ENCODE results near the gene PTCH1.

DNA sequence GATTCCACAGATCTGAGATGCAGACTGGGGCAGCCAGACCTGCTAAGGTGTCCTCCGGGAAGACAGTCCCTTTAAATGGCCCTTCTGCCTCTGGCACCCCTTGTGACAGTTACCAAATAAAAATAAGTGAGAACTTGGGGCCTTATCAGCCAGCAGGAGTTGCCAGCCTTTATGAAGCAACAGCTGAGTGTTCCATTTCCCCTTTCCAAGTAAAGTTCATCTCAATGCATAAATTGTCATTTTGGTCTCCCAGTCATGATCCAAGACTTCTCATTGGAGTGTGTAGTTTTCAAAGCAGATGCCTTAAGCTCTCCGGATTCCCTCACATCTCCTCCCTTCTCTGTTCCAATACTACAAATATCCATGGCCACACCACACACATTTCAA, 4.1 kb downstream of the PTCH1 start:
- TF ChIP-seq, protein P1, sequence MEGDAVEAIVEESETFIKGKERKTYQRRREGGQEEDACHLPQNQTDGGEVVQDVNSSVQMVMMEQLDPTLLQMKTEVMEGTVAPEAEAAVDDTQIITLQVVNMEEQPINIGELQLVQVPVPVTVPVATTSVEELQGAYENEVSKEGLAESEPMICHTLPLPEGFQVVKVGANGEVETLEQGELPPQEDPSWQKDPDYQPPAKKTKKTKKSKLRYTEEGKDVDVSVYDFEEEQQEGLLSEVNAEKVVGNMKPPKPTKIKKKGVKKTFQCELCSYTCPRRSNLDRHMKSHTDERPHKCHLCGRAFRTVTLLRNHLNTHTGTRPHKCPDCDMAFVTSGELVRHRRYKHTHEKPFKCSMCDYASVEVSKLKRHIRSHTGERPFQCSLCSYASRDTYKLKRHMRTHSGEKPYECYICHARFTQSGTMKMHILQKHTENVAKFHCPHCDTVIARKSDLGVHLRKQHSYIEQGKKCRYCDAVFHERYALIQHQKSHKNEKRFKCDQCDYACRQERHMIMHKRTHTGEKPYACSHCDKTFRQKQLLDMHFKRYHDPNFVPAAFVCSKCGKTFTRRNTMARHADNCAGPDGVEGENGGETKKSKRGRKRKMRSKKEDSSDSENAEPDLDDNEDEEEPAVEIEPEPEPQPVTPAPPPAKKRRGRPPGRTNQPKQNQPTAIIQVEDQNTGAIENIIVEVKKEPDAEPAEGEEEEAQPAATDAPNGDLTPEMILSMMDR (IDR thresholded peaks at IDR 0.05) = no peak
- TF ChIP-seq, protein P2, sequence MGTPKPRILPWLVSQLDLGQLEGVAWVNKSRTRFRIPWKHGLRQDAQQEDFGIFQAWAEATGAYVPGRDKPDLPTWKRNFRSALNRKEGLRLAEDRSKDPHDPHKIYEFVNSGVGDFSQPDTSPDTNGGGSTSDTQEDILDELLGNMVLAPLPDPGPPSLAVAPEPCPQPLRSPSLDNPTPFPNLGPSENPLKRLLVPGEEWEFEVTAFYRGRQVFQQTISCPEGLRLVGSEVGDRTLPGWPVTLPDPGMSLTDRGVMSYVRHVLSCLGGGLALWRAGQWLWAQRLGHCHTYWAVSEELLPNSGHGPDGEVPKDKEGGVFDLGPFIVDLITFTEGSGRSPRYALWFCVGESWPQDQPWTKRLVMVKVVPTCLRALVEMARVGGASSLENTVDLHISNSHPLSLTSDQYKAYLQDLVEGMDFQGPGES (IDR thresholded peaks at IDR 0.05; ENCODE audit: low read depth, low read length) = no peak
- no peak for TF ChIP-seq TCF12 (IDR thresholded peaks at IDR 0.05)
- no peak for TF ChIP-seq ELF1 (IDR thresholded peaks at IDR 0.05)
